Hematopoietic multipotent progenitor cell treated with erythropoietin and hydrocortisone succinate and interleukin-3 and kit ligand, for 17 days (in vitro differentiated cells): ENCODE results near the gene KIAA0319L.

Source experiments
- DNase-seq: peaks from one replicate; pipeline ENCODE4 v3.0.0-alpha.2; 2015; ENCODE audit warnings: low spot score

Gene KIAA0319L

GRCh38 chr1:35443768-35444518 is 113.3 kb downstream of the KIAA0319L start:
- no peak for DNase-seq

DNA sequence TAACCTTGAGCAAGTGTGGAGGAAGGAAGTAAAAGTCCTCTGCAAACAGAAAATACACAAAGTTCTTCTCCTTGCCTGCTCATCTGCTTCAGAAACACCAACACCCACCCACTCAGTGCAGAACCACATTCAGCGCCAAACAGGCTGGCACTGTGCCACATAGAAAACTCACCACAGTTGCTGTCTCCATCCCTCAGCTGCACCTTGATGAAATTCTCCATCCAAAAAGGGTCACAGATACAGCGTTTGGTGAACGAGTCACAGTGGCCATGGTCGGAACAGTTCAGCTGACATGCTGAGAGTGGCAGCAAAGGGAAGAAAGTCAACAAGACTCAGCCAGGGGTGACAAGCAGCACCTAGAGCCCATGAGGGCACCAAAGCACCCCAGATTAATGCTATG is 114.5 kb downstream of the KIAA0319L start:
- no peak for DNase-seq

GRCh38 chr1:35441926-35442579 is 115.2 kb downstream of the KIAA0319L start:
- no peak for DNase-seq

- no peak for DNase-seq
These were observed 117.6 kb downstream of the KIAA0319L start for GRCh38 chr1:35439626-35440025.

GRCh38 chr1:35437200-35437599 is 120.0 kb downstream of the KIAA0319L start:
- DNase-seq: no peak

GRCh38 chr1:35436078-35436477 is 121.1 kb downstream of the KIAA0319L start:
- DNase-seq: no peak

GRCh38 chr1:35434703-35435102 is 122.5 kb downstream of the KIAA0319L start:
- no peak for DNase-seq

GRCh38 chr1:35433714-35434113 is 123.5 kb downstream of the KIAA0319L start:
- no peak for DNase-seq

- DNase-seq: no peak
These were observed 125.0 kb downstream of the KIAA0319L start for GRCh38 chr1:35432231-35432630.

DNA sequence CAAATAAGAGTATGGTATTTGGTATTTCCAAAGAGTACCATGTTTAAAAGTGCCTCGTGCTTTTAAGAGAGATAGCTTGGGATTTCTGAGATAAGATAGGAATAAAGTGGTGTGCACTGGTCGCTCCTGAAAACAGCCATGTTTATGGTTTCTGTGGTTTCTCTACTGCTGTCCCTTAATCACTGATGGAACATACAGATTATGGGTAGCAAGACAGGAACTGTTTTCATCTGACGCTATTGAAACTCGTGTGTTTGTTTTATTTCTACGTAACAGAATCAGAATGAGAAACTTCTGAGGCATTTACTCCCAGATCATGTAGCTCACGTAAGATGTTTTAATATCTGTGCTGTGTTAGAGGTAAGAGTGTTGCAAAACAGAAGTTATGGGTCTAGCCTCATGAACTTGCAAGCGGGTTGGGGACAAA is 126.0 kb downstream of the KIAA0319L start:
- DNase-seq: no peak

DNA sequence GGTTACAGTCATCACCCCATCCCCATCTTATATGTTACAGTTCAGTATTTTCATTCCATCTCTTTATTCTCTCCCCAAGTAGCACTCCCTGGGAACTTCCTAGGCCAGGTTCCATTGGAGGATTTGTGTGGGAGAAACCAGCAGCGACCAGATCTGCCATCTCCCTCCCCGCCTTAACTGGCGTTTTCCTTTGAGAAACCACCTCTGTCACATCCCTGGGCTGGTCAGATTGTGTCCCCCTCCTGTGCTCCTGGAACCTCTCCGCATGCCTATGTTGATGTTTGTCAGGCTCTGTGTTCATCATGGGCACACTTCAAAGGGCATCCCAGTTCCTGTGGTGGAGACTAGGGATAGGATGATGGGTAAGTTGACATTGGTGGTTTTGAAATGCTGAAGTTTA is 126.4 kb downstream of the KIAA0319L start:
- DNase-seq: no peak

GRCh38 chr1:35428360-35428759 is 128.8 kb downstream of the KIAA0319L start:
- DNase-seq: no peak

DNA sequence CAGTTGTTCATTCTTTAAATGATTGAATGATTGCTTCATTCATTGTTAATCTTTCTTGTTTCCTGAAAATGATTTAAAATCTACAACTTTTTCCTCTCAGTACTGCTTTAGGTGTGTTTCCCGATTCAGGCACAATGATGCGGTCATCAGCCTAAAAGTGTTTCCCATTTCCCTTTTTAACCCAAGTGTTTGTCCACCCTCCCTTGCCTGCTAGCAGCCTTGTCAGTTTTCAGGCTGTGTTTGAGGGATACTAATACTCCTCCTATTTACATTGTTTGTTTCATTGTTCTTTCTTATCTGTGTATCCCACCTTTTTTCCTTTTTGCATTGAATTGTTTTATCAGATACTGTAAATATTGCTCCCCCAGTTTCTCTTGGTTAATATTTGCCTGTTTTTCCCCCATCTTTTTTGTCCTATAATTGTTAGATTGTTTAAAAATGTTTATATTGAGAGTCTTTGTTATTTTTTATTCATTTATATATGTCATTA is 131.1 kb downstream of the KIAA0319L start:
- no peak for DNase-seq

DNA sequence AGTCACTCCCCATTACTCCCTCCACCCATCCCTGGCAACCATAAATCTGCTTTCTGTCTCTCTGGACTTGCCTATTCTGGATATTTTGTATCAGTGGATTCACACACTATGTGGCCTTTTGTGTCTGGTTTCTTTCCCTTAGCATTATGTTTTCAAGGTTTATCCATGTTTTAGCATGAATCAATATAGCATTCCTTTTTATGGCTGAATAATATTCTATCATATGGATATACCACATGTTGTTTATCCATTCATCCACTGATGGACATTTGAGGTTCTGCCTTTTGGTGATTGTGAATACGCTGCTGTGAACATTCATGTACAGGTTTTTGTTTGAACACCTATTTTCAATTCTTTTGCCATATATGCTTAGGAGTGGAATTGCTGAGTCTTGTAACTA is 148.3 kb downstream of the KIAA0319L start:
- no peak for DNase-seq

GRCh38 chr1:35407743-35408142 is 149.5 kb downstream of the KIAA0319L start:
- DNase-seq: no peak

DNA sequence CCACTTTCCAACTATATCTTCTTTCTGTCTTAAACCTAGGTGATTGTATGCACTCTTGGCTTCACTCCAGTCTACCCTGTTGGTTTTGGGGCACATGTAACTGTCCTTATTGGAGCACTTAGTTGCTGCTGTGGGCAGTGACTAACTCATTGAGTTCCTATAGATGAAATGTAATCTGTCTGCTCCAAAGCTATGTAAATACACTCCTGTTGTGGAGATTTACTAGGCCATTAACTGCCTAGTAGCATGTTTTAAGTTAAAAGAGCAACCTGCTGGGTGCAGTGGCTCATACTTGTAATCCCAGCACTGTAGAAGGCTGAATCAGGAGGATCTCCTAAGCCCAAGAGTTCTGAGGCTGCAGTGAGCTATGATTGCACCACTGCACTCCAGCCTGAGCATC is 151.1 kb downstream of the KIAA0319L start:
- no peak for DNase-seq

DNA sequence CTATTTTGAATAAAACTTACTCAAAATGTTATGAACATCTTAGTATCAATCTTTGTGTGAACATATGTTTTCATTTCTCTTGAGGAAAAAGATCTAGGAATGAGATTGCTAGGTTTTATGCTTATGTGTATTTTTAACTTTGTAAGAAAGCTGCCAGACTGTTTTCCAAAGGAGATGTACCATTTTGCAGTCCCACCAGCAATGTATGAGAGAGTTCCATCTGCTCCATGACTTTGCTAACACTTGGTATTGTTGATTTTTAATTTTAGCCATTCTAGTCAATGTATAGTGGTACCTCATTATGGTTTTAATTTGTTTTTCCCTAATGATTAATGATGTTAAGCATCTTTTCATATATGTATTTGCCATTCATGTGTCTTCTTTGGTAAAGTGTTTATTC is 156.2 kb downstream of the KIAA0319L start:
- no peak for DNase-seq

DNA sequence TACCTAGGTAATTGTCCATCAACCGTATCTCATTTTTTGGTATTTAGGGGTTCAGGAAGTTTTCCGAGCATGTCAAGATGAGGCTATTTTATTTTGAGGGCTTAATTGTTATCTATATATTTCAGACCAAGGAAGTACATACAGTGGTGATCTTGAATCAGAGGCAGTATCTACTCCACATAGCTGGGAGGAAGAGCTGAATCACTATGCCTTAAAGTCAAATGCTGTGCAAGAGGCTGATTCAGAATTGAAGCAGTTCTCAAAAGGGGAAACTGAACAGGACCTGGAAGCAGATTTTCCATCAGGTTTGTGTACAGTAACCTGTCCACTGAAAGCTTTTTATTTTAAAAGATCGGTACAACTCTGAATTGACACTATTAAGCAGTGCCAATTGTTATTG is 158.5 kb downstream of the KIAA0319L start:
- no peak for DNase-seq

DNA sequence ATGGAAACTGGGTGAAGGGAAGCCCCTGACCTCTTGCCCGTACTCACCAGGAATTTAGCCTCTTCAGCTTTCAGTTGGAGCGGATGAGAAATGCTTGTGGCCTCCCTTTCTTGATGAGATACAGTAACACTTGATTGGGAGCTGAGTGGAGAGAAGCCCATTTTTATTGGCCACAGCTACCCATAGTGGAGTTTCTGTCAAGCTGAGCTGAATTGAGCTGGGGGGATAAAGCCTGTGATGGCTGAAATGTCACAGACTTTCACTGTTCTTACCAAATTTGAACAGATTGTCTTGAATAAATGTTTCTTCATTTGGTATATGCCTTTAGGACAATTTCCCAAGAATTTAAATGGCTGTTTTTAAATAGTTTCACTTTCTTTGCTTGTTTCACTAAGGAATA is 162.8 kb downstream of the KIAA0319L start:
- DNase-seq: no peak

- no peak for DNase-seq
These were observed 166.4 kb downstream of the KIAA0319L start for GRCh38 chr1:35390600-35391494.

DNA sequence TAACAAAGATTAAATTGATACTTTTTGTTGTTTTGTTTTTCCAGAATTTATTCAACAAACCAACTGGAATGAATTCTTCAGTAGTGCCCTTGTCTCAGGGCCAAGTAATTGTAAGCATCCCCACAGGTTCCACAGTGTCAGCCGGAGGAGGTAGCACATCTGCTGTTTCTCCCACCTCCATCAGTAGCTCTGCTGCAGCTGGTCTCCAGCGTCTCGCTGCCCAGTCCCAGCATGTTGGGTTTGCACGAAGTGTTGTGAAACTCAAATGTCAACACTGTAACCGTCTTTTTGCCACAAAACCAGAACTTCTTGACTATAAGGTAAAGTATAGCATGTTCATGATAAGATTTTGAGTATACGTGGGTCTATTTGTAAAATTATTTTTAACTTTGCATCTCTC is 170.2 kb downstream of the KIAA0319L start:
- DNase-seq: no peak

DNA sequence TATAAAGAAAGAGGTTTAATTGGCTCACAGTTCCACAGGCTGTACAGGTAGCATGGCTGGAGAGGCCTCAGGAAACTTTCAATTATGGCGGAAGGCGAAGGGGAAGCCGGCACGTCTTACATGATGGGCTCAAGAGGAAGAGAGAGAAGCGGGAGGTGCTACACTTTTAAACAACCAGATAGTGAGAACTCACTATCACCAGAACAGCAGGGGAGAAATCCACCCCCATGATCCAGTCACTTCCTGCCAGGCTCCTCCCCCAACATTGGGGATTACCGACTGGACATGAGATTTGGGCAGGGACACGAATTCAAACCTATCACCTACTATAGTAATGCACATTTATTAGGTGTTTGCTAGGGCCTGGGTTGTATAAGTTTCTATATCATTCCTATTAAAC is 170.9 kb downstream of the KIAA0319L start:
- no peak for DNase-seq
